ENCODE measurements around the gene KCNF1. TPM values are rescaled to one million over a fixed set of nuclear protein-coding genes. Genes with fewer than 3 reads are reported as not detected.

KCNF1 gene
- total RNA-seq, result 0.27 and 0.36 TPM in 2 replicates

GRCh38 chr2:10911291-10912075, at the start of gene KCNF1:
Gene KCNF1, plus strand, starts transcription at chr2:10911934. Its CDS starts 493 bp downstream, at chr2:10912427.

Small RNA genes lying within 50 kb of the gene (small RNA-seq; reads per million reads assigned to genes)
- gene AC079587.1, result not detected

Other genes starting within 250 kb of the KCNF1 start
- gene NOL10, start 222.0 kb upstream of the KCNF1 start, total RNA-seq, result 56.8 and 59.9 TPM in 2 replicates
- gene ATP6V1C2, start 190.3 kb upstream of the KCNF1 start, total RNA-seq, result 0.07 TPM in 1 of 2 replicates, not detected in the other
- 469 and 501 TPM in 2 replicates for gene PDIA6, start 99.1 kb upstream of the KCNF1 start, total RNA-seq
- gene SLC66A3, start 243.5 kb downstream of the KCNF1 start, total RNA-seq, result 25.1 and 34.3 TPM in 2 replicates

Measured in thoracic aorta endothelial cell (primary cell).